Measurements from ENCODE around the gene DNM3.

The DNM3 gene

GRCh38 chr1:172397633-172398032 lies 556.3 kb downstream of the DNM3 start:
- H3K36me3 ChIP-seq (ENCODE audit: insufficient read depth, low read length): no peaks in the 10 kb centered on the region
- H3K9me3 ChIP-seq (ENCODE audit: low read length): no peaks in the 10 kb centered on the region
- no peaks in the 10 kb centered on the region for H3F3A ChIP-seq (ENCODE audit: insufficient read depth, low read length)
- H3K27me3 ChIP-seq (ENCODE audit: insufficient read depth, low read length): no peaks in the 10 kb centered on the region
- H3K4me2 ChIP-seq (ENCODE audit: low read length): no peak overlapping the region
- TF ChIP-seq CTCF (IDR thresholded peaks at IDR 0.05; ENCODE audit: low read length) (no peak), EZH2 (IDR thresholded peaks at IDR 0.05; ENCODE audit: borderline replicate concordance, low read length) (no peak)
- H2AFZ ChIP-seq (ENCODE audit: low read length): no peak overlapping the region; the same call in 1 of the 2 replicates
- H3K4me1 ChIP-seq (ENCODE audit: insufficient read depth, low read length, severe bottlenecking): peaks cover 44% of the 10 kb centered on the region
- no peak overlapping the region for H3K4me3 ChIP-seq (ENCODE audit: low read depth, low read length, poor library complexity, severe bottlenecking)
- no peaks in the 10 kb centered on the region for H4K20me1 ChIP-seq (ENCODE audit: insufficient read depth, low read length)
- H3K9ac ChIP-seq (ENCODE audit: low read length): no peak overlapping the region
- no peak overlapping the region for H3K27ac ChIP-seq (ENCODE audit: low read depth, low read length, poor library complexity, severe bottlenecking)
- H3K79me2 ChIP-seq (ENCODE audit: insufficient read depth, low read length): no peaks in the 10 kb centered on the region
- H3K9me2 ChIP-seq (ENCODE audit: low read depth, low read length): no peaks in the 10 kb centered on the region

- peaks cover 39% of the 10 kb centered on the region for H3K4me1 ChIP-seq (ENCODE audit: insufficient read depth, low read length, severe bottlenecking)
- H2AFZ ChIP-seq (ENCODE audit: low read length): peak overlapping the region; percentile 61; the same call in 1 of the 2 replicates
- H3K27ac ChIP-seq (ENCODE audit: low read depth, low read length, poor library complexity, severe bottlenecking): peak overlapping the region; percentile 24
- no peaks in the 10 kb centered on the region for H4K20me1 ChIP-seq (ENCODE audit: insufficient read depth, low read length)
- peak overlapping the region; percentile 59; the same call in 1 of the 2 replicates for H3K4me2 ChIP-seq (ENCODE audit: low read length)
- no peaks in the 10 kb centered on the region for H3K27me3 ChIP-seq (ENCODE audit: insufficient read depth, low read length)
- H3K9me2 ChIP-seq (ENCODE audit: low read depth, low read length): no peaks in the 10 kb centered on the region
- H3K9ac ChIP-seq (ENCODE audit: low read length): no peak overlapping the region
- TF ChIP-seq EZH2 (IDR thresholded peaks at IDR 0.05; ENCODE audit: borderline replicate concordance, low read length) (no peak), CTCF (IDR thresholded peaks at IDR 0.05; ENCODE audit: low read length) (no peak)
- H3K36me3 ChIP-seq (ENCODE audit: insufficient read depth, low read length): no peaks in the 10 kb centered on the region
- H3K79me2 ChIP-seq (ENCODE audit: insufficient read depth, low read length): no peaks in the 10 kb centered on the region
- H3F3A ChIP-seq (ENCODE audit: insufficient read depth, low read length): no peaks in the 10 kb centered on the region
- H3K9me3 ChIP-seq (ENCODE audit: low read length): no peaks in the 10 kb centered on the region
- H3K4me3 ChIP-seq (ENCODE audit: low read depth, low read length, poor library complexity, severe bottlenecking): no peak overlapping the region
These were observed 556.9 kb downstream of the DNM3 start for GRCh38 chr1:172398193-172398592.

DNA sequence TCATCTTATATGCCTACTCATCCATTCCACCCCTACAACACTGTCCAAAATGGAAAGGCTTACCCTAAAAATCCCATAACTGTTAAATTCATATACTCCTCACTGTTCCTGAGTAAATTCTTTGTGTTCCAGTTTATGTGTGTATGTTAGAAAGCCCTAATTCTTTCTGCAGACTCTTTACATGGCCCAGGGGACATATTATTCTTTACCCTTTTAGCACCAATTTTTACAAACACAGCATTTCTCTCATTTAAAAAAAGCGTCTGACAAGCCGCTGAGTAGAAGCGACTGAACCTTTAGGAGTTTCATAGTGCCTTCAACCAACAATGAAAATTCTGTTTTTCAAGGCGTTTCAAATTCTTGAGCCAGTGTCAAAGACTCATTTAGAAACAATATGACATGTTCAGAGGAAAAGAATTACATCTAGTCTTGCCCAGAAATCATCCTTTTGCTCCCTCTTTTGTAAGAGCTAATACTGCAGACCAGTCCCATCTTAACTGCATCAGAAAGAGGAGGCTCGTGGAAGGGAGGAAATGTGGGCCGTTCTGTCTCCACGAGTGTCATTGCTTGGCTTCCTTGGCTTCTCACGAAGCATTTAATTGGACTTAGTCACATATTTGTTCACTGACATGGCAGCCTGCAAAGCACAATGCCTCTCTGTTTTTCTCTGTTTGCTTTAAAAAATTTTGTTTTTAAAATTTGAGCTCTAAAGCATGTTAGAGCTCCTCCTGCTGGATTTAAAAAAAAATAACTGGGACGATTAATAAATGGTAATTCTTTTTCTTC lies 557.9 kb downstream of the DNM3 start:
- no peaks in the 10 kb centered on the region for H3K9me2 ChIP-seq (ENCODE audit: low read depth, low read length)
- no peaks in the 10 kb centered on the region for H3K27me3 ChIP-seq (ENCODE audit: insufficient read depth, low read length)
- no peaks in the 10 kb centered on the region for H3K36me3 ChIP-seq (ENCODE audit: insufficient read depth, low read length)
- no peaks in the 10 kb centered on the region for H3K79me2 ChIP-seq (ENCODE audit: insufficient read depth, low read length)
- peak overlapping the region; percentile 38 for H3K4me3 ChIP-seq (ENCODE audit: low read depth, low read length, poor library complexity, severe bottlenecking)
- peak overlapping the region; percentile 19; the same call in 1 of the 2 replicates for H3K9ac ChIP-seq (ENCODE audit: low read length)
- TF ChIP-seq CTCF (IDR thresholded peaks at IDR 0.05; ENCODE audit: low read length): peak; percentile 76
- no peak for TF ChIP-seq EZH2 (IDR thresholded peaks at IDR 0.05; ENCODE audit: borderline replicate concordance, low read length)
- H3K27ac ChIP-seq (ENCODE audit: low read depth, low read length, poor library complexity, severe bottlenecking): peak overlapping the region; percentile 24
- peak overlapping the region; percentile 61 for H2AFZ ChIP-seq (ENCODE audit: low read length)
- peaks cover 29% of the 10 kb centered on the region for H3K4me1 ChIP-seq (ENCODE audit: insufficient read depth, low read length, severe bottlenecking)
- no peaks in the 10 kb centered on the region for H4K20me1 ChIP-seq (ENCODE audit: insufficient read depth, low read length)
- peak overlapping the region; percentile 59 for H3K4me2 ChIP-seq (ENCODE audit: low read length)
- H3K9me3 ChIP-seq (ENCODE audit: low read length): no peaks in the 10 kb centered on the region
- no peaks in the 10 kb centered on the region for H3F3A ChIP-seq (ENCODE audit: insufficient read depth, low read length)

Data from OCI-LY1 (cell line).